Adipocyte (in vitro differentiated cells): ENCODE measurements around the gene MSI2.

Experiments used
- DNase-seq: peaks from one replicate; pipeline ENCODE4 v3.0.0-alpha.2; 2015; ENCODE audit warnings: low read depth
- H3K27me3 ChIP-seq: replicated peaks from 2 replicates; pipeline ENCODE4 v1.7.0; 2013; ENCODE audit warnings: mild to moderate bottlenecking, low read length, moderate library complexity; ENCODE audit not compliant: control insufficient read depth, insufficient read depth
- H3K36me3 ChIP-seq: 2 replicates; pipeline ENCODE4 v1.7.0; 2013; ENCODE audit warnings: low read length, mild to moderate bottlenecking, moderate library complexity; ENCODE audit not compliant: control insufficient read depth, insufficient read depth, severe bottlenecking
- H3K4me1 ChIP-seq: 2 replicates; pipeline ENCODE4 v1.7.0; 2013; ENCODE audit warnings: mild to moderate bottlenecking, low read length, moderate library complexity; ENCODE audit not compliant: control insufficient read depth, insufficient read depth
- H3K4me3 ChIP-seq: 2 replicates; pipeline ENCODE4 v1.7.0; 2013; ENCODE audit warnings: mild to moderate bottlenecking, low read length, moderate library complexity
- H3K9ac ChIP-seq: 2 replicates; pipeline ENCODE4 v1.7.0; 2013; ENCODE audit warnings: mild to moderate bottlenecking, low read length, moderate library complexity
- H3K9me3 ChIP-seq: 2 replicates; pipeline ENCODE4 v1.7.0; 2013; ENCODE audit warnings: mild to moderate bottlenecking, low read length, moderate library complexity; ENCODE audit not compliant: control insufficient read depth

Gene MSI2

GRCh38 chr17:57636985-57637665 lies 380.8 kb downstream of the MSI2 start:
- Histone ChIP-seq H3K4me3 (no peak overlapping the region), H3K4me1 (no peaks in the 10 kb centered on the region), H3K9ac (no peak overlapping the region), H3K27me3 (no peaks in the 10 kb centered on the region), H3K36me3 (no peaks in the 10 kb centered on the region), H3K9me3 (no peaks in the 10 kb centered on the region)
- DNase-seq = no peak

DNA sequence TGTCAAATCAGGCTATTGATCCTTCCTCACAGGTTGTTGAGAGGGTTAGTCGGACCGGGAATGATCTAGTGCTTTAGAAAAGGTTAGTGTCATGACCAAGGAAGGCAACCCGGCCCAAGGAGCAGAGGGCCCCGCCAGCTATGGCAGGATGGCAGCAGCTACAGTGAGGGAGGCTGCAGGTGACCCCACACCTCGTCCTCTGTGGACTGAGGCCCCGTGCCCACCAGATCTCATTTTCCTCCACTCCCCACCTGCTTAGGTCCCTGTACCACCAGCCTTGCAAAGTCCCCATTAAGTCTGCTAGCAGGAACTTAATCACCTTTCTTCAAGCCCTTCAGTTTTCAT lies 381.3 kb downstream of the MSI2 start:
- Histone ChIP-seq H3K4me1 (no peaks in the 10 kb centered on the region), H3K36me3 (no peaks in the 10 kb centered on the region), H3K27me3 (no peaks in the 10 kb centered on the region), H3K9me3 (no peaks in the 10 kb centered on the region), H3K4me3 (no peak overlapping the region), H3K9ac (no peak overlapping the region)
- no peak for DNase-seq

DNA sequence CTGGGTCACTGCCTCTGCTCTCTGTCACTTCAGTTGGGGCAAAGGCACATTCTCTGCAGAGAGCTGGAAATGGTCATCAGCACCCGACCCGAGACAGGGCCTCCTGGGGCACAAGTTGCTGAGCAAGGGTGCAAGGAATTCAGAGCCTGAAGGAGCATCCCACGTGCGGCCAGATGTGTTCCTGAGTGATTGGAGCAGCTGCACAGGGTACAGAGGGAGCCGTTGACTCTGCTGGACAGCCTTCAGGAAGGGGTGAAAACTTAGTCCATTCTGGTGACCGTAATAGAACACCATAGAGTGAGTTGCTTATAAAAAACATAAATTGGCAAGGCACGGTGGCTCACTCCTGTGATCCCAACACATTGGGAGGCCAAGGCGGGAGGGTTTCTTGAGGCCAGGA lies 382.0 kb downstream of the MSI2 start:
- Histone ChIP-seq H3K36me3 (no peaks in the 10 kb centered on the region), H3K9me3 (no peaks in the 10 kb centered on the region), H3K4me3 (no peak overlapping the region), H3K4me1 (no peaks in the 10 kb centered on the region), H3K27me3 (no peaks in the 10 kb centered on the region), H3K9ac (no peak overlapping the region)
- no peak for DNase-seq

DNA sequence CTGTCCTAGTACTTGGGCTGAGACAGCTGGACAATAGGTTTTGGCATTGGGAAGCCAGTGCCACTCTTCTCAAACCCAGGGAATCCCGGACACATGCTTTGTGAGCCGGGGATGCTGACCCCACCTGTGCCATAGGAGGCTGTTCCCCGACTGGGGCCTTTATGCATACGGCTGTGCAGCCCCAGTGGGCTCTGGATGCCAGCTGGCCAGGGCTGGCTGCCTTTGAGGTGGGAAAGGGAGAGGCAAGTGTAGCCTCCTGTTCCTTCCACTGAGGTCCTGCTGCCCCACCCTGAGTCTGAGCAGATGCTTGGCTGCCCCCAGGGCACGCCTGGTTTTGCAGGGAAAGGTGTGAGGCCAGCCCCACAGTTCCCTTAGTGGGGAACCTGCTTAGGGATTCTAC lies 383.1 kb downstream of the MSI2 start:
- DNase-seq = no peak
- H3K9me3 ChIP-seq = no peaks in the 10 kb centered on the region
- no peak overlapping the region for H3K4me3 ChIP-seq
- no peak overlapping the region for H3K9ac ChIP-seq
- H3K36me3 ChIP-seq = no peaks in the 10 kb centered on the region
- no peaks in the 10 kb centered on the region for H3K27me3 ChIP-seq
- H3K4me1 ChIP-seq = no peaks in the 10 kb centered on the region

DNA sequence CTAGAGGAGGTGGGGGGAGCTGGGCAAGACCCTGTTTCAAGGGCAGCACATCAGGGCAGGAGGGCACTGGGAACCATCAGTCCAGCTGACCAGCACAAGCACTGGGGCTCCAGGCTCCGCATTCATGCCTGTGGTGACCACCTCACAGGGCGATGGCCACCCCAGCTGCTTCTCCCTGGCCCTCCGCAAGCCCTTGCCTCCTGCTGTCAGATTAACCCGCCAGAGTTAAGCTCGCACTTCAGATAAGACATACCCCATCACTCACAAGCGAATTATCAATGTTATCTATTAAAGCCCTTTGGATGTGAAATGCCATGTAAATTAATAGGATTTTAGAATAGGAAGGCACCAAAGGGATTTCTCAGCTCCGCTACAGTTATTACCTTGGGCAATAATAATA lies 383.8 kb downstream of the MSI2 start:
- no peak overlapping the region for H3K9ac ChIP-seq
- H3K36me3 ChIP-seq = no peaks in the 10 kb centered on the region
- no peaks in the 10 kb centered on the region for H3K27me3 ChIP-seq
- no peak for DNase-seq
- H3K4me3 ChIP-seq = no peak overlapping the region
- no peaks in the 10 kb centered on the region for H3K9me3 ChIP-seq
- H3K4me1 ChIP-seq = no peaks in the 10 kb centered on the region

- Histone ChIP-seq H3K9ac (no peak overlapping the region), H3K4me3 (no peak overlapping the region), H3K27me3 (no peaks in the 10 kb centered on the region), H3K9me3 (no peaks in the 10 kb centered on the region), H3K36me3 (no peaks in the 10 kb centered on the region), H3K4me1 (no peaks in the 10 kb centered on the region)
- no peak for DNase-seq
These were observed 385.4 kb downstream of the MSI2 start for GRCh38 chr17:57641761-57642160.

DNA sequence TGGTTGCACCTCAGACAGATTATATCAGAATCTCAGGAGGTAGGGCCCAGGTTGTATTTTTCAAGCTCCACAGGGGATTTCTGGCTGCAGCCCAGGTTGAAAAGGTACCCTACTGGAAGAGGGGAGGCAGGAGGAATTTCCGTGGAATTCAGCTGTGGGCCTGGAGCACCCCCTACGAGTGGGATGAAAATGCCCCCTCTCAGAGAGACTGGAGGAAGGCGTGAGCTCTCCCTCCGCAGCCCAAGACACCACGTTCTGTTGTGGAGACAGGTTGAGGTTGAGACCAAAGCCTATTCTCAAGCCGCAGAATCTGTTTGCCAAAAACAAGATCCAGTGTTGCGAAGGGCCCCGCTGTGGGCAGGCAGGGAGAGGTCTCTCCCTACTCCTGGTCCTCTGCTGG lies 386.7 kb downstream of the MSI2 start:
- Histone ChIP-seq H3K9ac (no peak overlapping the region), H3K27me3 (no peaks in the 10 kb centered on the region), H3K36me3 (no peaks in the 10 kb centered on the region), H3K4me1 (no peaks in the 10 kb centered on the region), H3K9me3 (no peaks in the 10 kb centered on the region), H3K4me3 (no peak overlapping the region)
- no peak for DNase-seq

GRCh38 chr17:57644326-57644725 lies 388.0 kb downstream of the MSI2 start:
- Histone ChIP-seq H3K4me1 (no peaks in the 10 kb centered on the region), H3K27me3 (no peaks in the 10 kb centered on the region), H3K9me3 (no peaks in the 10 kb centered on the region), H3K9ac (no peak overlapping the region), H3K36me3 (no peaks in the 10 kb centered on the region), H3K4me3 (no peak overlapping the region)
- DNase-seq = no peak

GRCh38 chr17:57645950-57646665 lies 389.8 kb downstream of the MSI2 start:
- H3K9ac ChIP-seq = no peak overlapping the region
- no peaks in the 10 kb centered on the region for H3K4me1 ChIP-seq
- H3K4me3 ChIP-seq = no peak overlapping the region
- no peaks in the 10 kb centered on the region for H3K36me3 ChIP-seq
- no peaks in the 10 kb centered on the region for H3K27me3 ChIP-seq
- DNase-seq = no peak
- H3K9me3 ChIP-seq = no peaks in the 10 kb centered on the region

GRCh38 chr17:57648720-57649119 lies 392.4 kb downstream of the MSI2 start:
- no peak overlapping the region for H3K4me3 ChIP-seq
- no peaks in the 10 kb centered on the region for H3K4me1 ChIP-seq
- H3K27me3 ChIP-seq = no peaks in the 10 kb centered on the region
- no peak overlapping the region for H3K9ac ChIP-seq
- DNase-seq = no peak
- no peaks in the 10 kb centered on the region for H3K36me3 ChIP-seq
- H3K9me3 ChIP-seq = no peaks in the 10 kb centered on the region

DNA sequence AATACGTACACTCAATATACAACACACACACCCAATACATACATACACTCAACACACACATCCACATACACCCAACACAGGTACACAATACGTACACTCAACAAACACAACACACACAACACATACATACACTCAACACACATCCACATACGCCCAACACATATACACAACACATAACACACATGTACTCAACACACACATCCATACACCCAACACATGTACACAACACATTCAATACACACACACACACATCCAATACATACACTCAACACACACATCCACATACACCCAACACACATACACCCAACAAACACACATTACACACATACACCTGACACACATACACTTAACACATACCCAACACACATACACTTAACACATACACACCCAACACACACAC lies 392.9 kb downstream of the MSI2 start:
- no peak for DNase-seq

More for the DNA sequence above, 392.9 kb downstream of the MSI2 start:
- Histone ChIP-seq H3K36me3 (no peaks in the 10 kb centered on the region), H3K4me3 (no peak overlapping the region), H3K4me1 (no peaks in the 10 kb centered on the region), H3K27me3 (no peaks in the 10 kb centered on the region), H3K9ac (no peak overlapping the region), H3K9me3 (no peaks in the 10 kb centered on the region)
